ES-I3 (cell line): ENCODE data around the gene ERVMER34-1.

Source experiments
- H3K36me3 ChIP-seq: 2 replicates; pipeline ENCODE4 v1.6.1; 2013; ENCODE audit warnings: mild to moderate bottlenecking, low read length, control low read depth, moderate library complexity; ENCODE audit not compliant: insufficient read depth
- H3K4me1 ChIP-seq: 2 replicates; pipeline ENCODE4 v1.6.1; 2013; ENCODE audit warnings: mild to moderate bottlenecking, control low read depth, low read length; ENCODE audit not compliant: insufficient read depth
- H3K9ac ChIP-seq: 2 replicates; pipeline ENCODE4 v1.6.1; 2013; ENCODE audit warnings: low read depth, mild to moderate bottlenecking, low read length, moderate library complexity
- H3K9me3 ChIP-seq: 2 replicates; pipeline ENCODE4 v1.6.1; 2013; ENCODE audit warnings: mild to moderate bottlenecking, low read length, moderate library complexity; ENCODE audit not compliant: control insufficient read depth, insufficient read depth

Gene ERVMER34-1, protein sequence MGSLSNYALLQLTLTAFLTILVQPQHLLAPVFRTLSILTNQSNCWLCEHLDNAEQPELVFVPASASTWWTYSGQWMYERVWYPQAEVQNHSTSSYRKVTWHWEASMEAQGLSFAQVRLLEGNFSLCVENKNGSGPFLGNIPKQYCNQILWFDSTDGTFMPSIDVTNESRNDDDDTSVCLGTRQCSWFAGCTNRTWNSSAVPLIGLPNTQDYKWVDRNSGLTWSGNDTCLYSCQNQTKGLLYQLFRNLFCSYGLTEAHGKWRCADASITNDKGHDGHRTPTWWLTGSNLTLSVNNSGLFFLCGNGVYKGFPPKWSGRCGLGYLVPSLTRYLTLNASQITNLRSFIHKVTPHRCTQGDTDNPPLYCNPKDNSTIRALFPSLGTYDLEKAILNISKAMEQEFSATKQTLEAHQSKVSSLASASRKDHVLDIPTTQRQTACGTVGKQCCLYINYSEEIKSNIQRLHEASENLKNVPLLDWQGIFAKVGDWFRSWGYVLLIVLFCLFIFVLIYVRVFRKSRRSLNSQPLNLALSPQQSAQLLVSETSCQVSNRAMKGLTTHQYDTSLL

DNA sequence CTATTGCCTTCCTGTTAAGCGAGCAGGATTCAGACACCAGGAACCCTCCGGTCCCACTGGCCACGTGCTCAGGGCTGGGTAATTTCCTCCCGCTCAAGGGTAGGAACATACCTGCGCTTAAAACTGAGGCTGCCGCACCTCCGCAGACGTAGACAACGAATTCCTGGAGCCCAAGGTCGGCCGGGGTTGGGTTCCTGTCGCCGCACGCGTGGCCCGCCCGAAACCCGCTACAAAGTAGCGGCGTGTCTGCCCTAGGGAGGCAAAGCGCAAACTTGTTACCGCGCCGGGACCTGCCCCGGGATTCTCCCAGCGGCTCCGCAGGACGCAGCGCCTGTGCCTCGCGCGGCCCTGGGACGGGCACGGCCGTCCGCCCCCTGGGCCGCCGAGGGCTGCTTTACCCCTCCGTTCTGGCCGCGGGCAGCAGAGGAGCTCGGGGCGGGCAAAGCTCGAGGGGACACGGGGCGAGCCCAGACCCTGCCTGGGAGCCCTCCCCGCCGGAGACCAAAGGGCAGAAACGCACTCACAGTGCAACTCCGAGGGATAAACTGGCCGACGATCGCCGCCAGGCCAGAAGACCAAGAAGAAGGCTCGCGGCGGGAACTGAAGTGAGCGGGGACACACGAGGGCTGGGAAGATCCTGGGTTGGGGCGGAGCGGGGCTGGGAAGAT is at the start of gene ERVMER34-1:
Gene ERVMER34-1, minus strand, starts transcription at position 607 of the 668 bp plus-strand sequence. CDS start 5,905 bp downstream, outside the sequence.
- Histone ChIP-seq H3K36me3 (no peaks in the 10 kb centered on the region), H3K9ac (peak within 1 kb of the TSS; percentile 72), H3K4me1 (no peaks in the 10 kb centered on the region), H3K9me3 (no peaks in the 10 kb centered on the region)

DNA sequence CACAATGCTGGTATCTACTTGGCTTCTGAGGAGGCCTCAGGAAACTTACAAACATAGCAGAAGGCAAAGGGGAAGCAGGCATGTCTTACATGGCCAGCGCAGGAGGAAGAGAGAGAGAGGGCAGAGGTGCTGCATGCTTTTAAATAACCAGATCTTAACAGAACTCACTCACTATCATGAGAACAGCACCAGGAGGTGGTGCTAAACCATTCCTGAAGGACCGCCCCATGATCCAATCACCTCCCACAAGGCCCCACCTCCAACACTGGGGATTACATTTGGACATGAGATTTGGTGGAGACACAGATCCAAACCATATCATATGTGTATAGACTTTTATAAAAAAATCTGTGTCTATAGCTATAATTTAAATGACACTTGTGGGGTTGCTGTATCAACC is 48.6 kb upstream of the ERVMER34-1 start:
- no peaks in the 10 kb centered on the region for H3K36me3 ChIP-seq
- peaks cover 11% of the 10 kb centered on the region for H3K9me3 ChIP-seq
- no peaks in the 10 kb centered on the region for H3K4me1 ChIP-seq
- H3K9ac ChIP-seq = no peak overlapping the region

DNA sequence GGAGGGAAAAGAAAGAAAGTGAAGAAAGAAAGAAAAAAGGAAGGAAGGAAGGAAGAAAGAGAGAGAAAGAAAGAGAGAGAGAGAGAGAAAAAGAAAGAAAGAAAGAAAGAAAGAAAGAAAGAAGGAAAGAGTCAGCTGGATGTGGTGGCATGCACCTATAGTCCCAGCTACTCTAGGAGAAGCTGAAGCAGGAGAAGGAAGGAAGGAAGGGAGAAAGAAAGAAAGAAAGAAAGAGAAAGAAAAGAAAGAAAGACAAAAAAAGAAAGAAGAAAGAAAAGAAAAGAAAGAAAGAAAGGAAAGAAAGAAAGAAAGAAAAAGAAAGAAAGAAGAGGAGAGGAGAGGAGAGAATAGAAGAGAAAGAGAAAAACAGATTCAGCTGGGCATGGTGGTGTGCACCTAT is 44.3 kb upstream of the ERVMER34-1 start:
- Histone ChIP-seq H3K36me3 (no peaks in the 10 kb centered on the region), H3K9me3 (peaks cover 10% of the 10 kb centered on the region; the same call in 1 of the 2 replicates), H3K9ac (no peak overlapping the region), H3K4me1 (no peaks in the 10 kb centered on the region)

DNA sequence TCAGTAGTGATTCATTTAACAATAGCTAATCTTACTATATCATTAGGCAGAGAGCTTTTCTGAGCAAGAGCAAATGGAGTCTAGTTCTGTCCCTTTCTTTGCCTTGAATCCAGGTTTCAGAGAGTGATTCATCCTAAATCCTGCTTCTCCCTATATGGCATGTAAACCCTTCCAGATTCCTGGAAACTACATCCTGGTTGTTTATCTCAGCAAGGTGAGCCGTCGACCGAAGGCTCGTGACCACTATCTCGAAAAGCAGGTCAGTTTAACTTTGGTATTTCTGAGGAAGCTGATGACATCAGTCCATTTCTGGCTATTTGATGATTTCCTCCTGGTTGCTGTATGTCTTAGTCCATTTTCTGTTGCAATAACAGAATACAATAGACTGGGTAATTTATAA is 40.7 kb upstream of the ERVMER34-1 start:
- Histone ChIP-seq H3K4me1 (no peaks in the 10 kb centered on the region), H3K36me3 (no peaks in the 10 kb centered on the region), H3K9ac (no peak overlapping the region), H3K9me3 (no peaks in the 10 kb centered on the region)

DNA sequence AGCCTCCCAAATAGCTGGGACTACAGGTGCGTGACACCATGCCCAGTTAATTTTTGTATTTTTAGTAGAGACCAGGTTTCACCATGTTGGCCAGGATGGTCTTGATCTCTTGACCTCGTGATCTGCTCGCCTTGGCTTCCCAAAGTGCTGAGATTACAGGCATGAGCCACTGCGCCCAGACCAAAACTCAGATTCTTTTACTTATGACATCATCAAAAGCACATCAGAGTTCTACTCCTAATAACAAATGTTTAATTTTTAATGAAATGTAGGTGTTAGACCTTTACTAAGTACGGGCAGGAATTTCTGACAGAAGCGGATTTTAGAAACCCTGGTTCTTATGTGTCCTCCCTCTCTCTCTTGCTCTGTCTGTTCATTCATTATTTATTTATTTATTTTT is 38.5 kb upstream of the ERVMER34-1 start:
- Histone ChIP-seq H3K9me3 (no peaks in the 10 kb centered on the region), H3K4me1 (no peaks in the 10 kb centered on the region)

DNA sequence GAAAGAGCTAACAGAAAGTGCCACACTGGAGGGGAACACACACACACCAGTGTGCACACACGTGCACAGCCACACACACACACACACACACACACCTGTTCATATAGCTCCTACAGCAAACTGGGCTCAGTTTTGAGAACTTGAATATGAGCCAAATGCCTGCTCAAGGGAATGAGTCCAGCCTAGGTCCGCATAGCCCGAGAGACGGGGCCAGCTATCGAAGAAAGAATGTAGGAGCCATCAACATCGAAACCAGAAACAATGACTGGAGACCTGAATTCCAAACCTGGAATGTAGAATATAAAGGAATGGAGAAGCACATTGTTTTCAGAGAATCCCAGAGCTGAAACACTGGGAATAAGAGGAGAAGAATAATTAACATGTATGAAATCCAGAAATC is 37.6 kb upstream of the ERVMER34-1 start:
- Histone ChIP-seq H3K9ac (no peak overlapping the region), H3K9me3 (no peaks in the 10 kb centered on the region), H3K36me3 (no peaks in the 10 kb centered on the region), H3K4me1 (no peaks in the 10 kb centered on the region)

More for the DNA sequence above, 38.5 kb upstream of the ERVMER34-1 start:
- no peaks in the 10 kb centered on the region for H3K36me3 ChIP-seq
- H3K9ac ChIP-seq = no peak overlapping the region

DNA sequence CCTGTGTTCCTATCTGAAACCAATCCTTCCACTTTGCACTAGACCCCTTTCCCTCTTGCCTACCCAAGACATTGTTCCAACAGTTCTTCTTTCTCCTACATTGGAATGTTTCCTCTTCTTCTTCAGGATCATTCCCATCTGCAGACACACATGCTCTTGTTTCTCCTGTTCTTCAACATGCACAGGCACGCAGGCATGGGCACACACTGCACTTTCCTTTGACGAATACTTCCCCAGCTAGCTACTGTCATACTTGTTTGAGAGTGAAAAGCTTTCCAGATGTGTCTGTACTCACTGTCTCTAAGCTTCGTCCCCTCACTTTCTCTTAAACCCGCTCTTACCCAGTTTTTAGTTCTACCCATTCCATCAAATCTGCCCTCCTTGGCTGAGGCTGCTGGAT is 31.8 kb upstream of the ERVMER34-1 start:
- H3K36me3 ChIP-seq = no peaks in the 10 kb centered on the region
- H3K9ac ChIP-seq = no peak overlapping the region
- no peaks in the 10 kb centered on the region for H3K4me1 ChIP-seq
- no peaks in the 10 kb centered on the region; the same call in 1 of the 2 replicates for H3K9me3 ChIP-seq

DNA sequence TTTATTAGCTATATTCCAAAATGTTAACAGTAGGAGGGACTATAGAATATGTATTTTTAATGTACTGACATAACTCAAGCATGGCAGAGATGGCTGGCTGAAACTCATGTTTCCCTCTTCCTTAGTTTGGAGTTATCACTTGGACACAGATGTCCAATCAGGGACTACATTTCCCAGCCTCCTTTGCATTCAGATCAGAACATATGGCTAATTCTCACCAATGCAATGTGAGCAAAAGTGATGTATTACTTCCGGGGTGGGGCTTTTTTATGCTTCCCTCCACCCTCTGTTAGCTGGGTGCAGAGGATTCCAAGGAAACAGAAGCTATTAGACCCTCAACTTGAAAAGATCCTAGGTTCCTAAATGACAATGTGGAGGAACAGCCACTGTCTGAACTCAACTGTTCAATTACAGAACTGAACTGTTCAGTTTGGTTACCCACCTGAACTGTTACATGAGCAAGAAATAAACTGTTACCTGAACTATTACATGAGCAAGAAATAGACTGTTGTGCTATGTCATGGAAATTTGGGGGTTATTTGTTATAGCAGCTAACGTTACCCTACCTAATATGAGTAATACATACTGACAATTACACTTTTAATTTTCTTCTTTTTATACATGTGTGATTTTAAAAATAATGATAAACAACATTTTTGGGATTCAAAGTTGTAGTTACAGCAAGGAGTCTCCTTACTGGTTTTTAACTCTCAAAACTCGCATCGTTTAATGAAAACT is 29.6 kb upstream of the ERVMER34-1 start:
- no peaks in the 10 kb centered on the region; the same call in 1 of the 2 replicates for H3K9me3 ChIP-seq
- H3K4me1 ChIP-seq = no peaks in the 10 kb centered on the region
- H3K36me3 ChIP-seq = no peaks in the 10 kb centered on the region
- H3K9ac ChIP-seq = no peak overlapping the region

DNA sequence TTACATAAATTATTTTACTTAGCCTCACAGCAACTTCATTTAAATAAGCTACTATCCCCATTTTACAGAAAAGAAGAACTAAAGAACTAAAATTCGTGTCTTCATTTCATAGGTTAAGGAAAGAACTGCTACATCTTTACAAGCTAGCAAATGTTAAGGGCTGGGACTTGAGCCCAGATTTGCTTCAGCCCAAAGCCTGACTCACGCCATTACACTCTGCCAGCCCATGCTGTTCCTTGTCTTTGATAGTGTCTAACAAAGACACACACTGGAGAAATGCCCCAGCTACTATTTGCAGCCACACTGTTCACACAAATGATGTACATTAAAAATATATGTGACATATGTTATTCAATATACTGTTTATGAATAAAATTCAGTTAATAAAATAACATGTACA is 29.0 kb upstream of the ERVMER34-1 start:
- no peaks in the 10 kb centered on the region for H3K36me3 ChIP-seq
- no peak overlapping the region for H3K9ac ChIP-seq
- no peaks in the 10 kb centered on the region; the same call in 1 of the 2 replicates for H3K9me3 ChIP-seq
- H3K4me1 ChIP-seq = no peaks in the 10 kb centered on the region

DNA sequence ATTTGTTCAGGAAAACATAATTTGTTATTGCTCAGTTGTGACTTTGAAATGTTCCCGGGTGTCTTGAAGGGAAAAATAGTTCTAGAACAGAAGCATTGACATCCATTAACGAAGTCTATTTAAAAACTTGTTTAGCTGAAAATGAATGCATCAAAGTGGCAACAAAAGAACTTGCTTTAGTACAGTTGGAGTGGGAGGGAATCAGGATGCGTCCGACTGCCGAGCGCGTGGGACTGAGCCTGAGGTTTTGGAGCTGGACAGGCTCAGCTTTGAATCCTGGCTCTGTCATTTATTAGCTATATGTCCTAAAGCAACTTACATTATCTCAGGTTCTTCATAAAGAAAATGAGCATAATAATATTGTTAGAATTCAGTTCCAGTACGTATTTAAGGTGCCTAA is 9.0 kb upstream of the ERVMER34-1 start:
- no peaks in the 10 kb centered on the region for H3K4me1 ChIP-seq
- H3K9me3 ChIP-seq = no peaks in the 10 kb centered on the region
- no peak overlapping the region for H3K9ac ChIP-seq
- H3K36me3 ChIP-seq = no peaks in the 10 kb centered on the region

DNA sequence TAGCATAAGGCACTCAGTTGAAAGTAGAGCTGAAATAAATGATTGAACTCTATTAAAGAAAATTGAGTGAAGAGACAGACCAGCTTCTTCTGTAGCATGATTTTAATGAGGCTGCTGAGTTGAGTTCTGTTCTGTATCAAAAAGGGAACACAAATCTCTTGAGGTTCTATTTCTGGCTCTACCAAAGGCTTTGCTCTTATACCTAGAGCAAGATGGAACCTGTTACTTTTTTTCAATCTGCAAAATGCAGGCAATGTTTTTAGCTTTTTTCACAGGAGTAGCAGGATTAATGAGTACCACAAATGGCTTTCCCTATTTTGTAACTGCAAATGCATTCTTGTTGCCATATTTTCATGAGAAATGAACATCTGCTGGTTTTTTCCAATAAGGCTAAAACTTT is 4.2 kb upstream of the ERVMER34-1 start:
- Histone ChIP-seq H3K36me3 (no peaks in the 10 kb centered on the region), H3K4me1 (no peaks in the 10 kb centered on the region), H3K9ac (no peak overlapping the region), H3K9me3 (no peaks in the 10 kb centered on the region)

DNA sequence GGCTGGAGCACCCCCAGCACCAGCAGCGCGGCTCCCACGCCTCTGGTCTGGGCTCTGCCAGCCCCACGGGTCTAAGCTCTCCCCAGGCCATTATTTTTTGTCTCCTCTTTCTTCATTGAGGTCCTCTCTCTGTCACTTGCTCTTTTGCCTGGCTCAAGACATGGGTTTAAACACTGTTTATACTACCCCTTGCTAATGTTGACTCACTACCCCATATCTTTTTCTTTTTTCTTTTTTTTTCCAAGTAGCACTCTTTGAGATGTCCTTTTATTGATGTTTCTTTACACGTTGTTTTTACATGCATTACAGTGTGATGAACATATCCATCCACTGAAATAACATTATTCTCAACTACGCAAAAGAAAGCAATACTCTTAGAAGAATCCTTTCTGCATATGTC is 1.7 kb upstream of the ERVMER34-1 start:
- Histone ChIP-seq H3K9ac (no peak overlapping the region), H3K4me1 (no peaks in the 10 kb centered on the region), H3K9me3 (no peaks in the 10 kb centered on the region), H3K36me3 (no peaks in the 10 kb centered on the region)

DNA sequence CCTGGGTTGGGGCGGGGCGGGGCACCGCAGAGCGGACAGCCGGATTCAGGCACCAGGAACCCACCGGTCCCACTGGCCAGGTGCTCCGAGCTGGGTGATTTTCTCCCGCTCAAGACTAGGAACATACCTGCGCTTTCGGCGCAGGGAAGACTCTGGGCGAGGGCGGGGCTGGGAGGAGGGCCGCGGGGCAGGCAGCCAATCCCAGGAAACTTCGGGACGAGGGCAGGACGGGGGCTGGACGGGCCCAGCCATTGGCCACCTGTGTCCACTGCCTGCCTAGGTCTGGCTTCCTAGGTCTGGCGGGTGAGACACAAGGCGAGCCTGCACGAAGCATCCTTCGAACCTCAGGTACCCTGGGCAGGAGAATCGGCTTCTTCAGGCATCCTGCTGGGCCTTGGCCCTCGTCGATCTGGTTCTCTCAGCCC is 274 bp upstream of the ERVMER34-1 start:
- Histone ChIP-seq H3K9ac (peak overlapping the region; percentile 72; the same call in 1 of the 2 replicates), H3K9me3 (no peaks in the 10 kb centered on the region), H3K36me3 (no peaks in the 10 kb centered on the region), H3K4me1 (no peaks in the 10 kb centered on the region)

DNA sequence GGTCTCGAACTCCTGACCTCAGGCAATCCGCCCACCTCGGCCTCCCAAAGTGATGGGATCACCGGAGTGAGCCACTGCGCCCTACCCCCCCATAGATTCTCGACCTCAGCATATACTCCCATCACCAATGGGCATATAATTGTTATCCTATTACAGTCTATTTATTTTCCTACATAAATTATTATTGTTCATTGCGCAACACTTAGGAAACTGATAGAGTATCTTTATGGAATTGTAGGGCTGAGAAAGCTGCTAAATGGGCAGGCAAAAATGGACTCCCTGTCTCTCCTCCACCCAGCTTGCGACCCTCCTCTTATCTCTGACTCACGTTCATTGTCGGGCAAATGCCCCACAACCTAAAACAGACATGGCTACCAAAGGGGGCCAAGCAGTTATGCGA is 1.0 kb downstream of the ERVMER34-1 start:
- H3K9me3 ChIP-seq = no peaks in the 10 kb centered on the region
- peak overlapping the region; percentile 72; the same call in 1 of the 2 replicates for H3K9ac ChIP-seq
- H3K36me3 ChIP-seq = no peaks in the 10 kb centered on the region
- no peaks in the 10 kb centered on the region for H3K4me1 ChIP-seq
